OCI-LY3 (cell line): ENCODE measurements around the gene FOXA2.

Source experiments
- CTCF ChIP-seq: fragments of 200-600, 300-600 bp; sonication (generic); IDR thresholded peaks from 2 replicates; pipeline ENCODE4 v1.5.1; 2014; ENCODE audit warnings: antibody characterized with exemption, low read length, low read depth
- EZH2phosphoT487 ChIP-seq: fragments of 200-600 bp; shearing (Covaris generic); IDR thresholded peaks from 2 replicates; pipeline ENCODE4 v1.6.1; 2018; ENCODE audit warnings: antibody characterized with exemption, mixed run types, low read depth

GRCh38 chr20:22604815-22605214, 20.4 kb upstream of the FOXA2 start:
- TF ChIP-seq CTCF (no peak), EZH2phosphoT487 (no peak)
